NT2/D1 (cell line): ENCODE measurements around the gene CCDC196.
"Not testable (repeated sequence)": the region's sequence is repeated elsewhere in the genome, so short reads cannot be mapped to it uniquely, and the experiment has no call there.

Experiments
- DNase-seq: peaks from one replicate; pipeline ENCODE4 v3.0.0-alpha.2; 2011; ENCODE audit warnings: low read depth, low spot score
- H3K27me3 ChIP-seq: 2 replicates; pipeline ENCODE4 v1.6.0; 2011; ENCODE audit warnings: mild to moderate bottlenecking; ENCODE audit not compliant: insufficient read length, insufficient read depth
- H3K36me3 ChIP-seq: 2 replicates; pipeline ENCODE4 v1.6.1; 2011; ENCODE audit warnings: mild to moderate bottlenecking, low read length, mixed read lengths; ENCODE audit not compliant: insufficient read depth, insufficient read length
- H3K4me1 ChIP-seq: 2 replicates; pipeline ENCODE4 v1.5.1; 2011; ENCODE audit not compliant: insufficient read depth, insufficient read length
- H3K4me3 ChIP-seq: 2 replicates; pipeline ENCODE4 v1.5.1; 2011; ENCODE audit warnings: low read depth; ENCODE audit not compliant: insufficient read length
- H3K9ac ChIP-seq: 2 replicates; pipeline ENCODE4 v1.6.0; 2011; ENCODE audit warnings: low read depth; ENCODE audit not compliant: insufficient read length
- H3K9me3 ChIP-seq: 2 replicates; pipeline ENCODE4 v1.5.1; 2011; ENCODE audit warnings: mild to moderate bottlenecking, low read length; ENCODE audit not compliant: insufficient read depth
- SUZ12 ChIP-seq: IDR thresholded peaks from 2 replicates; pipeline ENCODE4 v1.6.1; 2011; ENCODE audit not compliant: insufficient read length, insufficient read depth; ENCODE audit errors: extremely low read depth
- YY1 ChIP-seq: IDR thresholded peaks from 2 replicates; pipeline ENCODE4 v1.6.1; 2011; ENCODE audit not compliant: insufficient read length, insufficient read depth
- ZNF274 ChIP-seq: IDR thresholded peaks from 2 replicates; pipeline ENCODE4 v1.6.1; 2011; ENCODE audit warnings: mild to moderate bottlenecking, low read depth, low read length

The CCDC196 gene

GRCh38 chr14:66539034-66539433, 52.9 kb downstream of the CCDC196 start:
- TF ChIP-seq YY1, result no peak
- TF ChIP-seq SUZ12, result no peak
- TF ChIP-seq ZNF274, result no peak
- Histone ChIP-seq H3K9ac (no peak overlapping the region), H3K4me3 (no peak overlapping the region), H3K9me3 (no peaks in the 10 kb centered on the region), H3K27me3 (no peaks in the 10 kb centered on the region), H3K4me1 (no peaks in the 10 kb centered on the region), H3K36me3 (no peaks in the 10 kb centered on the region)
- no peak for DNase-seq

DNA sequence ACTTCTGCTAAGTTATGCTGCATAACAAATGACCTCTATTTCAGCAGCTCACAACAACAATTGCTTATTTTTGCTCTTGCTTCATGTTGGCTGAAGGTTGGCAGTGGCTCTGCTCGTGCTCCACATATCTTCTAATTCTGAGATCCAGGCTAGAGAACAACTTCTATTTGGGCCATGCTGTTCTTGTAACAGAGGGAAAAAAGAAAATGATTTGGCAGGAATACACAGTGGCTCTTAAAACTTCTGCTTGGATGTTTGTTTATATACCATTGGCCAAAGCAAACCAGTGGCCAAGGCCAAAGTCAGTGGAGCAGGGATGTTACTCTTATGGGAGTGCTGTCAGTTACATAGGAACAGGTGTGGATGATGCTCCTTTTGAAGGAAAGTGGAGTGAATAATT, 53.9 kb downstream of the CCDC196 start:
- DNase-seq, result no peak
- no peaks in the 10 kb centered on the region for H3K36me3 ChIP-seq
- H3K4me3 ChIP-seq, result no peak overlapping the region
- no peaks in the 10 kb centered on the region for H3K27me3 ChIP-seq
- TF ChIP-seq SUZ12, result no peak
- TF ChIP-seq ZNF274, result no peak
- no peak for TF ChIP-seq YY1
- H3K9ac ChIP-seq, result no peak overlapping the region
- no peaks in the 10 kb centered on the region for H3K4me1 ChIP-seq
- H3K9me3 ChIP-seq, result no peaks in the 10 kb centered on the region

DNA sequence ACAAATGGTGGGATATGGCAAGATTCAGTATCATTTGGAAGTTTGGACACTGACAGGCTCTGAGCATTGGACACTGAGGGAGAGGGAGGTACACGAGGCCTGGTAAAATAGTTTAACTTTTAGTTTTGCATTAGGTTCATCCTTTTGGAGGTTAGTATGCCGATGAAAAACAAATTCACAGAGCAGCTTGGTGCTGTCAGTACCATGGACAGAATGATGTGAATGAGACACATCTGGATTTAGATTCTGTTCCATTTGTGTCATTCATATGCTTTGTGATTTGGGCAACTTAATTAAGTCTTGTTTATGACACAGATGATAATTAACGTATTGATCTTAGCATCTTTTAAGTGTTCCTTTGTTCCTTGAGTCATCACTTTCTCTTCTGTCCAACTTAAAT, 55.5 kb downstream of the CCDC196 start:
- H3K4me3 ChIP-seq, result no peak overlapping the region

GRCh38 chr14:66543996-66544395, 57.8 kb downstream of the CCDC196 start:
- Histone ChIP-seq H3K36me3 (no peaks in the 10 kb centered on the region), H3K9me3 (peaks cover 7% of the 10 kb centered on the region; the same call in 1 of the 2 replicates), H3K9ac (no peak overlapping the region), H3K27me3 (no peaks in the 10 kb centered on the region), H3K4me1 (no peaks in the 10 kb centered on the region), H3K4me3 (no peak overlapping the region)
- no peak for DNase-seq
- TF ChIP-seq SUZ12 (no peak), YY1 (no peak), ZNF274 (no peak)

More for the DNA sequence above, 55.5 kb downstream of the CCDC196 start:
- no peak for DNase-seq
- Histone ChIP-seq H3K9ac (no peak overlapping the region), H3K9me3 (no peaks in the 10 kb centered on the region), H3K4me1 (no peaks in the 10 kb centered on the region), H3K27me3 (no peaks in the 10 kb centered on the region), H3K36me3 (no peaks in the 10 kb centered on the region)
- TF ChIP-seq SUZ12, result no peak
- TF ChIP-seq ZNF274, result no peak
- TF ChIP-seq YY1, result no peak

- H3K9me3 ChIP-seq, H3K9ac ChIP-seq, DNase-seq: not testable (repeated sequence)
Observed at GRCh38 chr14:66545191-66545590, 59.0 kb downstream of the CCDC196 start.

GRCh38 chr14:66545751-66546150, 59.6 kb downstream of the CCDC196 start:
- not testable (repeated sequence) for H3K4me3 ChIP-seq, DNase-seq, H3K36me3 ChIP-seq, H3K27me3 ChIP-seq, H3K9me3 ChIP-seq, H3K4me1 ChIP-seq, H3K9ac ChIP-seq

More at GRCh38 chr14:66545191-66545590, 59.0 kb downstream of the CCDC196 start:
- H3K27me3 ChIP-seq, H3K4me1 ChIP-seq, H3K4me3 ChIP-seq, H3K36me3 ChIP-seq: not testable (repeated sequence)
